Measurements from ENCODE around the gene IQGAP1. TPM values are rescaled to one million over a fixed set of nuclear protein-coding genes. Genes with fewer than 3 reads are reported as not detected.
A peak's percentile ranks its signal among the peaks of the same experiment; 100 is the strongest.

The IQGAP1 gene
- total and polyA plus RNA-seq, 9 of the 15 experiments (the other 6 are each of a cell fraction or from before 2014, with no cell fraction given) = 37.6 to 143 (median 77.7) TPM

GRCh38 chr15:90540768-90541167 is 152.7 kb downstream of the IQGAP1 start (continued):
- TF ChIP-seq ZNF592 (IDR thresholded peaks at IDR 0.05) (peak; percentile 40; the same call in 1 of the 2 replicates), DPF2 (IDR thresholded peaks at IDR 0.05) (peak; percentile 87), ZFP1 (CRISPR knock-in tag; IDR thresholded peaks at IDR 0.05) (no peak), STAG1 (CRISPR knock-in tag; IDR thresholded peaks at IDR 0.05; ENCODE audit: borderline replicate concordance) (no peak), ZNF77 (CRISPR knock-in tag; IDR thresholded peaks at IDR 0.05) (no peak), IRF2 (CRISPR knock-in tag; IDR thresholded peaks at IDR 0.05) (no peak), CBFA2T2 (conservative IDR thresholded peaks at IDR 0.05) (peak; percentile 76), FOXM1 (IDR thresholded peaks at IDR 0.05; ENCODE audit: low read depth) (peak; percentile 67; the same call in 1 of the 2 replicates), FOXM1 (CRISPR knock-in tag; IDR thresholded peaks at IDR 0.05; ENCODE audit: low read depth) (no peak), PBX2 (CRISPR knock-in tag; IDR thresholded peaks at IDR 0.05; ENCODE audit: low read depth) (no peak), PBX2 (tag; conservative IDR thresholded peaks at IDR 0.05; ENCODE audit: low read depth) (peak; percentile 24; the same call in 1 of the 2 replicates), CEBPB (tag; IDR thresholded peaks at IDR 0.05) (0 out of 2 replicates have a peak, but pooled peaks have one; percentile 15), MCM2 (IDR thresholded peaks at IDR 0.05; ENCODE audit: low read depth) (no peak), FOXK1 (CRISPR knock-in tag; IDR thresholded peaks at IDR 0.05; ENCODE audit: borderline replicate concordance) (no peak), ERF (CRISPR knock-in tag; IDR thresholded peaks at IDR 0.05) (no peak), SMARCA4 (IDR thresholded peaks at IDR 0.05) (peak; percentile 91), TAL1 (IDR thresholded peaks at IDR 0.05) (peak; percentile 88), DNMT1 (IDR thresholded peaks at IDR 0.05) (no peak), IRF9 (tag; IDR thresholded peaks at IDR 0.05) (no peak), MYC (IDR thresholded peaks at IDR 0.05; ENCODE audit: low read depth, low read length) (peak; percentile 94), MYC (CRISPR knock-in tag; IDR thresholded peaks at IDR 0.05; ENCODE audit: borderline replicate concordance, low read depth) (no peak), ZNF778 (CRISPR knock-in tag; IDR thresholded peaks at IDR 0.05) (no peak), EP300 (IDR thresholded peaks at IDR 0.05; ENCODE audit: low read length) (peak; percentile 87), MTA3 (IDR thresholded peaks at IDR 0.05; ENCODE audit: borderline replicate concordance) (no peak)
